Measurements from ENCODE around the gene ZNF813. TPM values are rescaled to one million over a fixed set of nuclear protein-coding genes. Genes with fewer than 3 reads are reported as not detected.
"Not testable (repeated sequence)": the region's sequence is repeated elsewhere in the genome, so short reads cannot be mapped to it uniquely, and the experiment has no call there.

ZNF813 gene
- total RNA-seq, 1 donor from 2014 or later, result 3.6 TPM

DNA sequence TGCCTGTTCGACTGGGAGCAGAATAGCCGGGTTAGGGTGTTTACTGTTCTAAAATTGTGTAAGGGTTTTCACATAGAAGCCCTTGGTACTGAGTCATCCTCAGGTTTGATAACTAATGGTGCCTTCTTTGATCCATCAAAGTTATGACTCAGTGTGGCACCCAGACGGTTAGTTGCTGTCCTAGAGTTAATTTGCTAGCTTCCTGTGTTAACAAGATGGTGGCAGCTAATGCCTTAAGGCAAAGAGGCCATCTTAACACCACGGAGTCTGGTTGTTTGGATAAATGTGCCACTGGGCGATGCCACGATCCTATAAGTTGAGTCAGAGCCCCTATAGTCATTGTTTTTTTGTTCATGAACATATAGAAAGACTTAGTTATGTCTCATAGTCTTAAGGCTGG lies 7.9 kb downstream of the ZNF813 start:
- not testable (repeated sequence) for DNase-seq (ENCODE audit: low spot score)

DNA sequence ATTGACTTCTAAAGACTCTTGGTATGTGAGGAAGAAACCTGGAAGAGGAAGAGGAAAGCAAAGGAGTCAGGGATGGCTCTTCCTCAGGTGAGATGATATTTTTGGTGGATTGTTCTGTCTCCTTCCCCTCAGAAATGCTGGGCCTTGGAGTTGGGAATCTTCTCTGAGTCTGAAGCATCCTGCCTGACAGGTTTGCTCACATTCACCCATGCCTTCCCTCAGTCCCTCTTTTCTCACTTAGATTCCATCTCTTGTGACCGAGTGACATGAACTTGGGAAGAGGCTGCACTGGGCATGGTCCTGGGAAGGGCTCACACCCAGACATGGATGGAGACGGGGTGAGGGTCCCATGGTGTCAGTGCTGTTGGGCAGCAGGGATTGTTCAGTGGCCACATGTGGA lies 16.2 kb downstream of the ZNF813 start:
- DNase-seq (ENCODE audit: low spot score), result not testable (repeated sequence)

DNA sequence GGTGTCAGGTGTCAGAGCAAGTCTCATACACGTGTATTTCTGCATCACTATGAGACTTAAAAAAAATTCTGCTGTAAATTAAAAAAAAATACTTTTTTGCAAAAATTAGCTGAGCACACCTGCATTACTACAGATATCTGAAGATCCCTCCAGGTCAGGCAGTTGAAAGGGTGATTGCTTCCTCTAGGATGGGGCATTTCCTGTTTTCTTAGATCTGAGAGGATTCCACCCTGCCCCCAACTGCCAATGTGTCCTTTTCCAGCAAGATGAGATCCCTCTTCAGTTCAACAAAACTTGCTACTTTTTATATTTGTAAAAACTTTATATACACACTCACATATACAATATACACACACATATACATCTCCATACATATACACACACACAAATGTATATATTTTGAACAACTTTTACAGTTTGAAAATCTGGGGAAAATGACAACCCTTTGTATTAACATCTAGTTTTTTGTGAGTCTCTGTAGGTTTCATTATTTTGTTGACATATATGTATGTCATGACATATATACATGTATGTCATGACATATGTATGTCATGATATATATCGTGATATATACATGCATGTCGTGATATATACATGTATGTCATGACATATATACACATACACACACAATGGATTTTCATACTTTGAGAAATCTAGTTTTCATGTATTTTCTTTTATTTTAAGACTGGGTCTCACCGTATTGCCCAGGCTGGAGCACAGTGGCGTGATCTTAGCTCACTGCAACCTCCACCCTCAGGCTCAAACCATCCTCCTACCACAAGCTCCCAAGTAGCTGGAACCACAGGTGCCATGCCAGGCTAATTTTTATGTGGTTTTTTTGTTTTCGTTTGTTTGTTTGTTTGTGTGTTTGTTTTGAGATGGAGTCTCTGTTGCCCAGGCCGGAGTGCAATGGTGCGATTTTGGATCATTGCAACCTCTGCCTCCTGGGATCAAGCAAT lies 17.8 kb downstream of the ZNF813 start:
- no peak for DNase-seq (ENCODE audit: low spot score)

DNA sequence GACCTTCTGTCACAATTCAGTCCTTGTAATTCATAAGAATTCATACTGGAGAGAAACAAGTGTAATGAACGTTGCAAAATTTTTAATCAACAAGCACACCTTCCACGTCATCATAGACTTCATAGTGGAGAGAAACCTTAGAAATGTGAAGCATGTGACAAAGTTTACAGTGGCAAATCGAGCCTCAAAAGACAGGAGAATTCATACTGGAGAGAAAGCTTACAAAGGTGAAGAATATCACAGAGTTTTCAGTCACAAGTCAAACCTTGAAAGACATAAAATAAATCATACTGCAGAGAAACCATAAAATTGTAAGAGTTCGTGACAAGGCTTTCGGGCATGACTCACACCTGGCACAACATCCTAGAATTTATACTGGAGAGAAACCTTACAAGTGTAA lies 24.6 kb downstream of the ZNF813 start:
- no peak for DNase-seq (ENCODE audit: low spot score)

DNA sequence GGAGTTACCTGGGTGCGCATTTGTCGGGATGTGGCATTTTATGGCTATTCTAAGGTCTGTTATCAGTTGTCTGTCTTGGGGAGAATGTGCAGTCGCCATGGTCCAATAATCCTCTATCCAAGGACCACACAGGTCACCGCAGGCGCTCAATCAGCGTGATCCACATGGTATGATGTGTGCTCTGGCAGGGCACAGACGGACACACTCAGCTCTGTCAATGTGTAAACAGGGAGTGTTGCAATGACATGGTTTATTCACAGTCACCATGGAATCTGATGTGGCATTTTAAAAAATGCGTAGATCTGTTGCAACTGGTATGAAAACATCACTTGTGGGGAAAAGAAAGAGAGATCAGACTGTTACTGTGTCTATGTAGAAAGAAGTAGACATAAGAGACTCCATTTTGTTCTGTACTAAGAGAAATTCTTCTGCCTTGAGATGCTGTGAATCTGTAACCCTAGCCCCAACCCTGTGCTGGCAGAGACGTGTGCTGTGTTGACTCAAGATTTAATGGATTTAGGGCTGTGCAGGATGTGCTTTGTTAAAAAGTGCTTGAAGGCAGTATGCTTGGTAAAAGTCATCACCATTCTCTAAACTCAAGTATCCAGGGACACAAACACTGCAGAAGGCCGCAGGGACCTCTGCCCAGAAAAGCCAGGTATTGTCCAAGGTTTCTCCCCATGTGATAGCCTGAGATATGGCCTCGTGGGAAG lies 29.9 kb downstream of the ZNF813 start:
- DNase-seq (ENCODE audit: low spot score), result not testable (repeated sequence)

DNA sequence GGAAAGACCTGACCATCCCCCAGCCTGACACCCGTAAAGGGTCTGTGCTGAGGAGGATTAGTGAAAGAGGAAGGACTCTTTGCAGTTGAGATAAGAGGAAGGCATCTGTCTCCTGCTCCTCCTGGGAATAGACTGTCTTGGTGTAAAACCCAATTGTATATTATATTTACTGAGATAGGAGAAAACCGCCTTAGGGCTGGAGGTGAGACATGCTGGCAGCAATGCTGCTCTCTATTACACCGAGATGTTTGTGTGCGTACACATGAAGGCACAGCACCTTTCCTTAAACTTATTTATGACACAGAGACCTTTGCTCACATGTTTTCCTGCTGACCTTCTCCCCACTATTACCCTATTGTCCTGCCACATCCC lies 30.5 kb downstream of the ZNF813 start:
- DNase-seq (ENCODE audit: low spot score), result not testable (repeated sequence)

DNA sequence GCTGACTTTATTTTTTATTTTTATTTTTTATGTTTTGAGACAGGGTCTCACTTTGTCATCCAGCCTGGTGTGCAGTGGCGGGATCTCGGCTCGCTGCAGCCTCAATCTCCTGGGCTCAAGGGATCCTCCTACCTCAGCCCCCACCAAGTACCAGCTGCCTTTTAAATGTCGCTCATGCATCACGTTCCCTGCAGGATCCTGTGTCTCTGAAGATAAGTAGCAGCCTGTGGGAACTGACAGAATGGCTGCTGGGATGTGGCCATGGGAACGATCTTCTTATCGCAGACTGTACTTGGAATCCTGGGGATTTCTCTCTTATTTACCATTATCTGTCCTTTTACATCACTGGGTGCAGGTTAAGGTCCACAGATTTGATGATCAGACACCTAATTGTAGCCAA lies 35.6 kb downstream of the ZNF813 start:
- not testable (repeated sequence) for DNase-seq (ENCODE audit: low spot score)

DNA sequence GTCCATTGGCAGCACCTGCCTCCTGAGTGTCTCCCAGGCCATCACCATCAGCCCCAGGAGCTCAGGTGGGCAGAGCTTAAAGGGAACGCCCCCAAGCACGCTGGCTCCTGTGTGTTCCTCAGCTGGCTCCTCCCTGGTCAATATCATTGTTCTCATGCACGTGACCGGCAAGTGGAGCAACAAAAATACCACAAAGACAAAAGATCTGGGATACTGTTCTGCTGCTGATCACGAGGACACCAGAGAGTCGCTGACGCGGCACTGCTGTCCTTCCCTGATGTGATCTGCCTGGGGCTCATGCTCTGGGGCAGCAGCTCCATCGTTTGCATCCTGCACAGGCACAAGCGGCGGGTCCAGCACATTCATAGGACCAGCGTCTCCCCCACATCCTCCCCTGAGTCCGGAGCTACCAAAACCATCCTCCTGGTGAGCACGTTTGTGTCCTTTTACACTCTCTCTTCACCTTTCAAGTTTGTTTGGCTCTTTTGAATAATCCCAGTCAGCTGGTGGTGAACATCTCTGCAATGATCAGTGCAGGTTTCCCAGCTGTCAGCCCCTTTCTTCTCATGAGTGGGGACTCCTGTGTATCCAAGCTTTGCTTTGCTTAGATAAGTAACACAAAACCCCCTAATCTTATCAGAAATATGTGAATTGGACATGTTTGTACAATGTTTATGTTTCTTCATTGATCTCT lies 36.3 kb downstream of the ZNF813 start:
- not testable (repeated sequence) for DNase-seq (ENCODE audit: low spot score)

DNA sequence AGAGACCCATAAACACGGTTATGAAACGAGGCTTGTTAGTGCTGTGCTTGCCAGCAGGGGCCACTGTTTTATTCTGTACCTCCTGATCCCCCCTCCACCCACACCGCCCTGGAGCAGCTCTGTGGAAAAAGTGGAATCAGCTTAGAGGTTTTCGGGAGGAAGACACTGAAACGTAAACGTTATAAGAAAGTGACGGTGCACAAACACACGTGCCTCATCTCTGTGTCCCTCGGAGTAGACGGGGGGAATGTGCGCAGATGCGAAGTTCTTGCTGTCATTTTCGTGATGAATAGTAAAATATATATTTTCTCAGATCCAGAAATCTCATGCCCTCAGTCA lies 36.8 kb downstream of the ZNF813 start:
- not testable (repeated sequence) for DNase-seq (ENCODE audit: low spot score)

DNA sequence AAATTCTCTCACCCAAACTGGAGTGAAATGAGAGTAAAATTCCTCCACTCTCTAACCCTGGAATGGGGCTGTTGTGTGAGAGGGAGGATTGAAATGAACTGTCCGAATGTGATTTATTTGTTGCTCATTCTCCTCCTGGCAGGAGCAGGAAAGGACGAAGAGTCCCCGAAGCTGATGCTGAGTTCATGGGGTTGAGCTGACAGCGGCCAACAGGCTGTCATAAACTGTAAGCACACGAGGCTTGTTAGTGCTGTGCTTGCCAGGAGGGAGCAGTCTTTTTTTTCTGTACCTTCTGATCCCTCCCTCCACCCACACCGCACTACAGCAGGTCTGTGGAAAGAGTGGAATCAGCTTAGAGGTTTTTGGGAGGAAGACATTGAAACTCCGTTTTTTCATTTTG lies 37.4 kb downstream of the ZNF813 start:
- DNase-seq (ENCODE audit: low spot score), result no peak

DNA sequence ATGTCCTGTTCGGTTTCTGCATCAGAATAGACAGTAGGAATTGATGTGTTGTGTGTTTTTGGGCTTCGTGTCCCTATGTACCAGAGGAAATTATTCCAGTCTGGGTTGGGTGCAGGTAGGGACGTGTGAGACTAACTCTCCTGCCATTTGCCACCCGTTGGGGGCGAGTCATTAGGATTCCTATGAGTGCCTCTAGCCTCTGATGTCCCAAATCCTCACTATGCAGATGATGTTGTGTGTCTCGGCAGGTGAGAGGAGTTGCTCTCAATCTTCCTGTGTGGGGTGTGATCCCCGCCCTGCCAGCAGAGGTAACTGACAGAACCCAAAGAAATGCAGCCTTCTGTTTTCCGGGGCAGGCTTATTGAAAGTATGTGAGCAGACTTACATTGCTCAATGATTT lies 39.2 kb downstream of the ZNF813 start:
- no peak for DNase-seq (ENCODE audit: low spot score)

DNA sequence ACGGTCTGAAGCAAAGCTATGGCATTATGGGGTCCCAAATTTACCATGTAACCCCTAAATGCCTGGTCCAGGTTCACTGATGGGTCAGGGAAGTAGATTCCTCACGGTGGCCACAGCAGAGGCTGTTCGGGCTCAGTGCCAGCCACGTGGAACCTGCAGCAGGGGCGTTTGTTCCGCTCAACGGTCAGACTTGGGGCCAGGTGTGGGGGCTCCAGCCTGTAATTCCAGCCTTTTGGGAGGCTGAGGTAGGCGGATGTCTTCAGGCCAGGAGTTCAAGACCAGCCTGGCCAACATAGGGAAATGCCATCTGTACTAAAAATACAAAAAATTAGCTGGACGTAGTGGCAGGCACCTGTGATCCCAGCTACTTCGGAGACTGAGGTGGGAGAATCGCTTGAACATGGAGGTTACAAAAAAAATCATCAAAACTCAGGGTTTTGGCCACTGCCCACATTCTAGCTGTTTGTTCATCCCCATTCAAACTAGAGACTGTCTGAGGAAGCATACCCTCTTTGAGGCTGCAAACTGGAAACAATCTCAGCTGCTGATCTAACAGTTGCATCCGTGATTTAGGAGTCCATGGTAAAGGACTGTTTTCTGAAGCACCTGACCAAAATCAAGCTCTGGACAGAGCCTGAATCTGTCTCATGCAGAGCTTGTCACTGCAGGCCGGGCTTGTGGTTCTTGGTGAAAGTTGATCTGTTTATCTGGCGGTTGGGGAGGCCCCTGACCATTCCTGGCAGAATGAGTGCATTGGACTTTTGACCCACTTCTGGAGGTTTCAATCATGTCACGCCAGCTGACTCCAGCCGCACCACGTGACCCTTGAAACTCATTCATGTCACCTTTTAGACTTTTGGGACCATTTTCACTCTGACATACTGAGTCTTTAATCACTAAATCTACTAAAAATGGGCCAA lies 40.2 kb downstream of the ZNF813 start:
- DNase-seq (ENCODE audit: low spot score), result no peak

DNA sequence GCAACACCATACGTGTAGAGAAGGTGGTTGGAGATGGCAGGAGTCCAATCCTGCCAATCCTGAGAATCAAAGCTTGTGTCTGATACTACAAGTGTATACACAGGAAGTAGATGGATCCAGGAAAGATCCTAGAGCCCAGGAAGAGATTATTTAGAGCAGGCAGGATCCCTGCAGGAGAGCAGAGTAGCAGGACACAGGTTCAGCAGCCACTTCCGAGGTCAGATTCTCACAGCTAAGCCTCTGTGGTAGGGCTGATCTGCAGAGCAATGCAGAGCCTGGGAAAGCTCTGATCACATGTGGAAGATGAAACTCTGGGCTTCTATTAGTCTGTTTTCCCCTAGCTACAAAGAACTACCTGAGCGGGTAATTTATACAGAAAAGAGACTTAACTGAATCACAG lies 41.9 kb downstream of the ZNF813 start:
- DNase-seq (ENCODE audit: low spot score), result no peak

DNA sequence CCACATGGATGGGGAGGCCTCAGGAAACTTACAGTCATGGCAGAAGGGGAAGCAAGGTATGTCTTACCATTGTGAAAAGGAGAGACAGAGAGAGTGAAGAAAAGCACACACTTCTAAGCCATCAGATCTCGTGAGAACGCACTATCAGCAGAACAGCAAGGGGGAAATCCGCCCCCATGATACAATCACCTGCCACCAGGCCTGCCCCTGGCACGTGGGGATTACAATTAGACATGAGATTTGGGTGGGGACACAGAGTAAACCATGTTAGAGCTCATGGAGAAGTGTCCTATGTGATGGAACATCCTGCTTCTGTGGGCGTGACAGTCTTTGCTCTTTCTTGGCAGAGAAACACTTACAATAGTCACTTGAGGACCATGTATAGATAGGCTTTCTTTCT lies 42.3 kb downstream of the ZNF813 start:
- no peak for DNase-seq (ENCODE audit: low spot score)

DNA sequence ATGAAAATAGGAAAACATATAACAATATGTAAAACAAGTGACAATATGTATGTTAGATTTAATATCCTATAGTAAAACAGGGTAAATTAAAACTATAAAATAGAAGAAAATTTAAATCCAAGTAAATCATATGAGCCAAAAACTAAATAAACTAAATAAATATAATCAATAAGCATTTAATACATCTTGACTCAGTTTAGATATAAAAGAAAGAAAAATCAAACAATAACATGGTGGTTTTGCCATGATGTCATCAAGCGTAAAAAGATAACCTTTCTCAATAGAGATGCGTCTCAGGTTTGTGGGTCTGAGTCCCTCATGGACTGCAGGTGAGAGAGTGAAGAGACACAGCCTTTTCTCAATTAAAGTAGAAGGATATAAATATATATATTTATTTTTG lies 43.8 kb downstream of the ZNF813 start:
- DNase-seq (ENCODE audit: low spot score), result no peak

DNA sequence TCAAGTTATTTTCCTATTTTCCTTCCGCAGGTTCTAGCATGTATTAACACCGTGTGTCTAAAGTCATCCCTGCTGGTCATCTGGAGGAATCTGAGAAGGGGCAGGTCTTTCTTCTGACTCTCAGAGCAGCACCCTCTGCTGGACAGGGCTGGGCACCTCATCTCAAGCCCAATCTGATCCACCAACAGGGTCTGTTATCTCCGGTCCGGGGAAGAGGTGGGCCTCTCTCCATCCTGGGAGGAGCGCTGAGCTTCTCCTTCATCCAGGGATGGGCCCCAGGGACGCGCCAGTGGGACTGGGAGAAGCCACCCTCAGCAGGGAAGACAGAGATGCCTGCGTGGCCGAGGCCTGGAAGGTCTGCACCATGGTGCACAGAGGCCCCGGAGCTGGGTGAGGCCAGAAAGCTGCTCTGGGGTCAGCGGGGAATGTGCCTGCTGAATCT lies 44.4 kb downstream of the ZNF813 start:
- DNase-seq (ENCODE audit: low spot score), result no peak

DNA sequence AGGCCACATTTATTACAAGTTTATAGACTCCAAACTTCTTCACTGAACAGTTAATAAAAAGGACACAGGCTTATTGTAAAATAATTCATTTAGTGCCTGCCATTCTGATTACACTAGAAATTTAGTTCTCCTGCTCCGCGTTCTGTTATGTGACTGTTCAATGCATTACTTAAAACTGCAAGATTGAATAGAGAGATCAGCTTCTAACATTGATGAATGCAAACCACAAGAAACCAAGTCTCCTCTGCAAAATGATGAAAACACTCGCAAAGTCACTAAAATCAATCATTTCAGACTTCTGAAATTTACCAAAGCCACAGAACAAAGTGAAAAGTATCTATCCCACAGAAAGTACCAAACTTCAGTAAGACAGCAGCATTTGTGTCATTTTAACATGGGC lies 47.5 kb downstream of the ZNF813 start:
- not testable (repeated sequence) for DNase-seq (ENCODE audit: low spot score)

DNA sequence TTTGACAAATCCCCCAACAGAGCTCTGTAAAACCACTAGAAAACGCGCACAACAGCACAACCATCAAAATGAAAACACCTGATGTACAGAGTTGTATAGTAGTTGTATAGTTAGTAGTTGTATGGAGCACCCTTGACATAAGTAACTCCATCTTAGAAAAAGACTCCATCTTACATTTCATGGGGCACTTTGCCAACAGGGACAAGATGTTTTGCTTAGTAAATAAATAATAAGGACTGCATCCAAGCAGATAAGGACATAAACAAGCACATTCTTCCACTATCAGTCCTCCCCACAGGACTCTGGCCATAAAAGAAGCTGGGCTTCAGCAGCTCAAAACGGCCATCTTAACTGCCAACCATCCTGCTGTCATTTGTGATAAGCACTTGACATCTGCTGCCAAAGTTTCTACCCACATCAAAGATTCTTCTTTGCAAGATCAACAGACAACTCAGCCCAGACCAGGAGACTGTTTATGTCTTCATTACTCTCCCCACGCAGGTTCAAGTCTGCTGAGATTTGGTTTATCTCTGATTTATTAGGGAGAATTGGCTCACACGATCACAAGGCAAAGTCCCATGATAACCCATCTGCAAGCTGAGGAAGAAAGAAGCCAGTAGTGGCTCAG lies 49.7 kb downstream of the ZNF813 start:
- DNase-seq (ENCODE audit: low spot score), result no peak

DNA sequence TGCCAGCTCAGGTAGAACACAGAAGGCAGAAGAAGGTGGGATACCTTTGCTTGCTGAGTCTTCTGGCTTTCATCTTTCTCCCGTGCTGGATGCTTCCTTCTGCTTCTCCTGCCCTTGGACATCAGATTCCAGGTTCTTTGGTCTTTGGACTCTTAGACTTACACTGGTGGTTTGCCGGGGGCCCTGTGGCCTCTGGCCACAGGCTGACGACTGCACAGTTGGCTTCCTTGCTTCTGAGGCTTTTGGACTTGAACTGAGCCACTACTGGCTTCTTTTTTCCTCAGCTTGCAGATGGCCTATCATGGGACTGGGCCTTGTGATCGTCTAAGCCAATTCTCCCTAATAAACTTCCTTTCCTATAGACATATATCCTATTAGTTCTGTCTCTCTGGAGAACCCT lies 50.6 kb downstream of the ZNF813 start:
- DNase-seq (ENCODE audit: low spot score), result no peak

DNA sequence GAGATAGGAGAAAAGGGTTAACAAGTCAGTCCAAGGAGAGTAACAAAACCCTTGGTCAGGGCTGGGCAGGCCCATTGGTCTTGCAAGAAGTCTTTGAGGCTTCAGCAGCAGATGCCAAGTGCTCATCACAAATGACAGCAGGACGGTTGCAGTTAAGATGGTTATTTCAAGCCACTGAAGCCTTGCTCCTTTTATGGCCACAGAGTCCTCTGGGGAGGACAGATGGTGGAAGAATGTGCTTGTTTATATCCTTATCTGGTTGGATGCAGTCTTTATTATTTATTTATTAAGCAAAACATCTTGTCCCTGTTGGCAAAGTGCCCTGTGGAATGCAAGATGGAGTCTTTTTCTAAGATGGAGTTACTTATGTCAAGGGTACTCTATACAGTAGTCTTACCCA lies 51.2 kb downstream of the ZNF813 start:
- no peak for DNase-seq (ENCODE audit: low spot score)

All from mesenteric fat pad (tissue), 1 donor.